Choroid plexus epithelial cell (primary cell): ENCODE data around the gene ALG1.
A peak's percentile ranks its signal among the peaks of the same experiment; 100 is the strongest.
"Not testable (repeated sequence)": the region's sequence is repeated elsewhere in the genome, so short reads cannot be mapped to it uniquely, and the experiment has no call there.

Experiments
- DNase-seq: peaks from one replicate; pipeline ENCODE4 v3.0.0-alpha.2; 2010; ENCODE audit warnings: low read depth
- H3K4me3 ChIP-seq: 2 replicates; pipeline ENCODE4 v1.5.1; 2011; ENCODE audit warnings: low read depth, mild to moderate bottlenecking, control low read depth, low read length, moderate library complexity
- TF ChIP-seq, protein P1 (sequence below): conservative IDR thresholded peaks from 2 replicates; pipeline ENCODE4 v1.5.1; 2011; ENCODE audit warnings: low read depth, mild to moderate bottlenecking, control low read depth, inconsistent platforms, low read length, moderate library complexity

Gene ALG1

DNA sequence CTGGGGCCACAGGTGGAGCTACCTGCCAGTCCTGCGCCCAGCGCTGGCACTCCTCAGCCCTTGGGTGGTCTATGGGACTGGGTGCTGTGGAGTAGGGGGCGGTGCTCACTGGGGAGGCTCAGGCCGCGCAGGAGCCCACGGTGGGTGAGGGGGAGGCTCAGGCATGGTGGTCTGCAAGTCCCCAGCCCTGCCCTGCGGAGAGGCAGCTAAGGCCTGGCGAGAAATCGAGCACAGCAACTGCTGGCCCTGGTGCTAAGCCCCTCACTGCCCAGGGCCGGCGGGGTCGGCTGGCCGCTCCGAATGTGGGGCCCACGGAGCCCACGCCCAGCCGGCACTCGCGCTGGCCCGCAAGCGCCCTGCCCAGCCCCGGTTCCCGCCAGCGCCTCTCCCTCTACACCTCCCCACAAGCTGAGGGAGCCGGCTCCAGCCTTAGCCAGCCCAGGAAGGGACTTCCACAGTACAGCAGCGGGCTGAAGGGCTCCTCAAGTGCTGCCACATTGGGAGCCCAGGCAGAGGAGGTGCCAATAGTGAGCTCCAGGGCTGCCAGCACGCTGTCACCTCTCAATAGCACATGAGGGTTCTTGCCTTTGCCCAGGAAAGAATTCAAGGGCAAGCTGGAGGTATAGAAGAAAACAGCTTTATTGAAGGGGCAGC, 37.0 kb downstream of the ALG1 start:
- TF ChIP-seq, protein P1, sequence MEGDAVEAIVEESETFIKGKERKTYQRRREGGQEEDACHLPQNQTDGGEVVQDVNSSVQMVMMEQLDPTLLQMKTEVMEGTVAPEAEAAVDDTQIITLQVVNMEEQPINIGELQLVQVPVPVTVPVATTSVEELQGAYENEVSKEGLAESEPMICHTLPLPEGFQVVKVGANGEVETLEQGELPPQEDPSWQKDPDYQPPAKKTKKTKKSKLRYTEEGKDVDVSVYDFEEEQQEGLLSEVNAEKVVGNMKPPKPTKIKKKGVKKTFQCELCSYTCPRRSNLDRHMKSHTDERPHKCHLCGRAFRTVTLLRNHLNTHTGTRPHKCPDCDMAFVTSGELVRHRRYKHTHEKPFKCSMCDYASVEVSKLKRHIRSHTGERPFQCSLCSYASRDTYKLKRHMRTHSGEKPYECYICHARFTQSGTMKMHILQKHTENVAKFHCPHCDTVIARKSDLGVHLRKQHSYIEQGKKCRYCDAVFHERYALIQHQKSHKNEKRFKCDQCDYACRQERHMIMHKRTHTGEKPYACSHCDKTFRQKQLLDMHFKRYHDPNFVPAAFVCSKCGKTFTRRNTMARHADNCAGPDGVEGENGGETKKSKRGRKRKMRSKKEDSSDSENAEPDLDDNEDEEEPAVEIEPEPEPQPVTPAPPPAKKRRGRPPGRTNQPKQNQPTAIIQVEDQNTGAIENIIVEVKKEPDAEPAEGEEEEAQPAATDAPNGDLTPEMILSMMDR: no peak
- H3K4me3 ChIP-seq: no peak overlapping the region

DNA sequence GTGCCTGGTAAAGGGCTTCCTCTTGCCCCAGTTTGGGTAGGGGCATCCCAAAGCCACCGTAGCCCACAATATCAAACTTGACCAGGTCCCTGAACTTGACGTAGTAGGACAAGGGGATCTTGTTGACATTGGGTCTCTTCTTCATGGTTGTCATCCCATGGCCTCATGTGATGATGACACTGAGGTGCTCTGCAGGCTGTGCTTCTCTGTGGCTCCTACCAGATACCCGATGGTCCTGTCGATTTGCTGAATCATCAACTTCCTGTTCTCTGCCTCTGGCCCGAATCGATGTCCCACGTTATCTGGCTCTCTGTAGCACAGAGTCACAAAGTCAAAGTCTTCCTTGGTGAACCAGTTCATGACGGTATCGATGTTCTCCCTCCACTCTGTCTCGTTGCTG, 39.3 kb downstream of the ALG1 start:
- not testable (repeated sequence) for DNase-seq, H3K4me3 ChIP-seq

More for the DNA sequence above, 37.0 kb downstream of the ALG1 start:
- no peak for DNase-seq

DNA sequence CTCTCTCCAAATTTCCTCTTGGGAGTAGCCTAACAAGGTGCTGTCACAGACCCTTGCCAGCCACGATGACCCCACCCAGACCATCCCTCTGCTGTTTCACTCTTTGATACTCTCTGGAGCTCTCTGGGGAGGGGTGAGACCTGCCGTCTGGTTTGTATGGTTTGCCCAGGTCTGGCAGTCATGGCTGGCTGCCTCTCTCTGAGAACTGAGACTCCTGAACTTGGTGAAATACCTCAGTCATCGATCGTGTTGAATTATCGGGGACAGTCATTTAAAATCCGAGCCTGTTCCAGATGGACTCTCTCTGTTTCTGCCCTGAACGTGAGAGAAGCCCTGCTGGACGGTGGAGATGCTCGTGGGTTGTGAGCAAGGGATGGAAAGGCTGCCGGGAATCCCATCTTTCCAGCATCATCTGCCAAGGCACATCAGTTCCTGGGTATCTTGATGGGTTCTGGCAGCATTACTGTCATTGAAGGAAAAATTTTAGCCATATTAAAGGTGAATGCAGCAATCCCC, 45.2 kb downstream of the ALG1 start:
- H3K4me3 ChIP-seq, DNase-seq: not testable (repeated sequence)

DNA sequence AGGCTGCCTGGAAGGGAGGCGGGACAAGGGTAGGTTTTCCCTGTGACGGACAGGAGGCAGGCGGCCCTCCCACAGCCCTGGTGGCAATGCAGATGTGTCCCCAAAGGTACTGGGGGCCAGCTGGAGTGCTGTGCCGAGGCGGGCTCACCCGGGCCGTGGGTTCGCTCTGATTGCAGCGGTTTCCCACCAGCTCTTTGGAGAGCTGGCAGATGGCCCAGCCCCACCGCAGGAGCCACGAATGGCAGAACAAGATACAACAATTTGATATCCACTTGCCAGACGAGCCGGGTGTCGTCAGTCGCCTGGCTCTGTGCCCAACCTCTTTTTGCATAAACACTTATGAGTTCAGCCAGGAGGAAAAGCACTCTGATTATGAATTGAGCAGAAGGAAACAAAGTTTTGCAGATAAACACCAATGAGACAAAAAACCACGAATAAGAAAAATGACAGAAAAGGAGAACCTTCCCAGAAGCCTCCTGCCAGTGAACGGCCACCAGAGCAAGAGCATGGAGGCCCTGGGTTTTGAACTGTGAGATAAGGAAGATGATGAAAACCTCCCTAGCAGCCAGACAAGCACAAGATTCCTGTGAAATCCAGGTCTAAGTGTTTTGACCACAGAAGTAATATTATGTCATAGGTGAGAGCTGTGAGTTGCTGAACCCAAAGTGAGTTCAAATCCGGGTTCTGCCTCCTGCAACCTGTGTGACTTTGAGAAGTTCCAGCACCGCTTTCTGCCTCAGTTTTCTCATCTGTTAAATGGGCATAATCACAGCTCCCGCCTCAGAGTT, 45.9 kb downstream of the ALG1 start:
- DNase-seq: peak; percentile 31

DNA sequence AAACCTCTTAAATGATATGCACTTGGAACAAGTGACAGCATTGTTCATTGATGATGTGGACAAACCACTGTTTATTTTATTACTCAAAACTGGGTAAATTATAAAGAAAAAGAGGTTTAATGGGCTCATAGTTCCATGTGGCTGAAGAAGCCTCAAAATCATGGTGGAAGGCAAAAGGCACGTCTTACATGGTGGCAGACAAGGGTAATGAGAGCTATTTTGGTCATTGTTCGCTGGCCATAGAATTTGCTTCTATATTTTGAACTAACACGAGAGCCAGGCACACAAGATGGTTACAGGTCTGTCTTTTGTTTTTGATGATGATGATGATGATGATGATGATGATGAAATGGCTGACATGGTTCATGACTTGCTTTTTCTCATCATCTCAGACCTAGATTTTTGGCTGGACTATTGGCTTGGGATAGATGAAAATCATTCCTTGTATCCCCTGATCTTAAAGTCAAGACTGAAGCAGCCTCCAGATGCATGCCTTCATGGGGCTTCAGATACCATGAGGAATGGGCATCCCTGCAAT, 59.9 kb downstream of the ALG1 start:
- DNase-seq, H3K4me3 ChIP-seq: not testable (repeated sequence)

More for the DNA sequence above, 45.9 kb downstream of the ALG1 start:
- not testable (repeated sequence) for H3K4me3 ChIP-seq

DNA sequence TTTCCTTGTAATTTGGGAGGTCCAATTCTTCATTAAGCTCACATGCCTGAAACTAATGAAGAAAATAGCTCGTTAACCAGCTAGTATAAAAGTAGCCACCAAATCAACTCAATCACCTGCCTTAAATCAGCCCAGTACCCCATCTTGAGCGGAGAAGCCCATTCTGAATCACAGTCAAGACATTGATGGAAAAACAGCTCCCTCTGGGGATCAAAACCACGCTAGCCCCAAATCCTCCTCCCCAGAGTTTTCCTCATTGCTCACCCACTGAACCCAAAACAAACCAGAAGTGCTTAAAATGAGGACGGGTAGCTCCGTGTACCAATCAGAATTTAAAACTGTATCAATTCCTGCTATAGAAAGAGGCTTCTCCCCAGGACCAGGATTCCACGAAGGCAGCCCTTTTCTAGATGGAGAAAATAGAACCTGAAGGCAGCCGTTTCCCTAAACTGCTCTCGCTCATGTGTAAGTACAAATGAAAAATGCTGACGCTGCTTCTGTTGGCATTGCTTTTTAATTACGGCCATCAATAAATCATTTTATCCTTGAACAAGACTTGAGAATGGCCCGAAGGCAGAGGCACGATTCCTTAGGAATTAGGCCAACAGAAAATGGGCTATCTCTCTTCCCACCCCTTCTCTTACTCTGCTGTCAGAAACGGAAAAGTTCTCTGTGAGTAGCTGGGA, 61.4 kb downstream of the ALG1 start:
- not testable (repeated sequence) for DNase-seq, H3K4me3 ChIP-seq

DNA sequence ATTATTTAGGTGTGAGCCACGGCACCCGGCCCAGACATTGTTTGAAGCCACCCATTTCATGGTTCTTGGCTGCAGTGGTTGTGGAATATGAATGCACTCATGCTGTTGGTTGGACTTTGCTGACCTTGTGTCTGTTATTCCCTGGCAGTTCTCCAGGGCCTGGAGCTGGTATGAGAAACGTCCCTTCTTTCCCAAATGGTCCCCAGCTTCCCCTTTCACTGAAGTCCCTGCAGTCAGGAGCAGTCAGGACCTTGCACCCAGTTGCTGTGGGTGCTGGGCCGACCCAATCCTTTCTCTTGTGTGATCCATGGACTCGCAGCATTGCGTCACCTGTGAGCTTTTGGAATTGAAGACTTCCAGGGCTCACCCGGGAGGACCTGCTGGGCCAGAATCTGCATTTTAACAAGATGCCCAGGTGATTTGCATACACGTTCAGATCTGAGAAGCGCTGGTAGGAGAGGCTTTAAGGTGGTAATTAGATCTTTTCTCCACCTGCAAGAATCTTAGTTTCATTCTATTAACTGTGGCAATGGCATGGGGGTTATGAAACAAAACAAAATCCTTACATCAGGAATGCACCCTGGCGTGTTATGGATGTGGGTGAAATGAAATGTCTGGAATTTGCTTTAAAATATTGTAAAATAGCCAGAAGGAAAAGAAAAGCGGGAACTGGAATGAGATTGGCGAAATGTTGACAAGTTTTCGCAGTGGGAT, 63.3 kb downstream of the ALG1 start:
- H3K4me3 ChIP-seq, DNase-seq: not testable (repeated sequence)
